LHCN-M2 (cell line): Measurements from ENCODE around the gene SCPEP1. TPM values are rescaled to one million over a fixed set of nuclear protein-coding genes. Genes with fewer than 3 reads are reported as not detected.
A peak's percentile ranks its signal among the peaks of the same experiment; 100 is the strongest.

Experiments used
- DNase-seq: peaks from one replicate; pipeline ENCODE4 v3.0.0-alpha.2; 2012; ENCODE audit warnings: low read depth
- total RNA-seq: library from RNA; depleted of rRNA; stranded (reverse); fragments of >200 nt; gene quantifications from 2 replicates; pipeline ENCODE4 v1.2.3, GENCODE V29; 2014; rRNA removed

SCPEP1 gene
- total RNA-seq, 1 experiment from 2014 or later = 61.3 TPM

DNA sequence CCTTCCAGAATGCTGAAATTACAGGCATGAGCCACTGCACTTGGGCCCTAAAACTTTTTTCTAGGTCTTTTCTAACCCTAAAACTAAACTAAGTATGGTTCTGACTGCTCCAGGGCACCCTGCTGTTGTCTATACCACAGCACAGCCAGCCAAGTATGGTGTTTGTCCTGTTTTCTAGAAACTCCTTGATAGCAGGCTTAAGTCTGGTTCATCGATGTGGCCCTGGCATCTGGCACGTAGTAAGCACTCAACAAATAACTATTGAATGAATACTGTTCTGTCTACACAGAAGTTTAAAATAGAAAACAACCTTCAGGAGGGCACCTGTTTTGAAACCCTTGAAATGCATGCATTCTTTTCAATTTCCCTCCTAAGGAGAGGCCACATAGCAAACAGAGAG, 62.6 kb downstream of the SCPEP1 start:
- no peak for DNase-seq

DNA sequence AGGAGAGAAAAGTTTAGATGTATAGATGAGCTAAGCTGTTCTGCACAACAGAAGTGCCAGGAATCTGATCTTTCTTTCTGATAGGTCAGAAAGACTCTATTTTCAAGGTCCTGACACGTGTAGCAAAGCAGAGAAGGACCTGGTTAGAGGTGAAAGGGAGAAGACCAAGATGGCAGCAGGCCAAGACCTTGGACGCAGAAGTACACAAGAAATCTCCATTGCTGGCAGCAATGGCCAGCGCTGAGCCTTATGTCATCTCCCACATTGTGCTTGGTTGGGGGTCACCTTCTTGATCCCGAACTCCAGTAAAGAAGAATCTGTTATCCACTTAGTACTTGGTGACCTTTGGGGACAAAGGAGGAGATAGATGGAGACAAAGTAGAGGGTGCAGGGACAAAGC, 65.3 kb downstream of the SCPEP1 start:
- DNase-seq = no peak

DNA sequence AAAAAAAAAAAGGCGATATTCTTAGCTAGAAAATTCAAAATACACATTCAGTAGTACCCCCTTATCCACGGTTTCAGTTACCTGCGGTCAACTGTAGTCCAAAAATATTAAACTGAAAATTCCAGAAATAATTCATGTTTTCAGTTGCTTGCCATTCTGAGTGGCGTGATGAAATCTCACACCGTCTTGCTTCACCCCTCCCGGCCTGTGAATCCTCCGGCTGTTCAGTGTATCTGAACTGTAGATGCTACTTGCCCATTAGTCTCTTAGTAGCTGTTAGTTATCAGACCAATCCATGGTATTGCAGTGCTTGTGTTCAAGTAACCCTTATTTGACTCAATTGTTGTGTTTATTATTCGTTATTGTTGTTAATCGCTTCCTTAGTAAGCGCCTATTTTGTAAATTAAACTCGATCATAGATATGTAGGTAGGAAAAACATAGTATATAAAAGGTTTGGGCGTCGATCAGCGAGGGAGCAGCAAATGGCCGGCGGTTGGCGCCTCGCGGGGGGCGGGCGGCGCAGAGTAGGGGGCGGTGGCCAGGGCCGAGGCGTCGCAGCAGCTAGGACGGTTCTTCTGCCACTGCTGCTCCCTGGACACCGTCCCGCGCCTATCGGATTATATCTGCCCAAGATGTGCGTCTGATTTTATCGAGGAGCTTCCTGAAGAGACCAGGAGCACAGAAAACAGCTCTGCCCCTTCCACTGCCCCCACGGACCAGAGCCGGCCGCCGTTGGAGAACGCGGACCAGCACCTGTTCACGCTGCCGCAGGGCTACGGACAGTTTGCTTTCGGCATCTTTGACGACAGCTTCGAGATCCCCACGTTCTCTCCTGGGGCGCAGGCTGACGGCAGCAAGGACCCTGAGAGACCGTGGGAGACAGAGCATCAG, 67.3 kb downstream of the SCPEP1 start:
- no peak for DNase-seq

DNA sequence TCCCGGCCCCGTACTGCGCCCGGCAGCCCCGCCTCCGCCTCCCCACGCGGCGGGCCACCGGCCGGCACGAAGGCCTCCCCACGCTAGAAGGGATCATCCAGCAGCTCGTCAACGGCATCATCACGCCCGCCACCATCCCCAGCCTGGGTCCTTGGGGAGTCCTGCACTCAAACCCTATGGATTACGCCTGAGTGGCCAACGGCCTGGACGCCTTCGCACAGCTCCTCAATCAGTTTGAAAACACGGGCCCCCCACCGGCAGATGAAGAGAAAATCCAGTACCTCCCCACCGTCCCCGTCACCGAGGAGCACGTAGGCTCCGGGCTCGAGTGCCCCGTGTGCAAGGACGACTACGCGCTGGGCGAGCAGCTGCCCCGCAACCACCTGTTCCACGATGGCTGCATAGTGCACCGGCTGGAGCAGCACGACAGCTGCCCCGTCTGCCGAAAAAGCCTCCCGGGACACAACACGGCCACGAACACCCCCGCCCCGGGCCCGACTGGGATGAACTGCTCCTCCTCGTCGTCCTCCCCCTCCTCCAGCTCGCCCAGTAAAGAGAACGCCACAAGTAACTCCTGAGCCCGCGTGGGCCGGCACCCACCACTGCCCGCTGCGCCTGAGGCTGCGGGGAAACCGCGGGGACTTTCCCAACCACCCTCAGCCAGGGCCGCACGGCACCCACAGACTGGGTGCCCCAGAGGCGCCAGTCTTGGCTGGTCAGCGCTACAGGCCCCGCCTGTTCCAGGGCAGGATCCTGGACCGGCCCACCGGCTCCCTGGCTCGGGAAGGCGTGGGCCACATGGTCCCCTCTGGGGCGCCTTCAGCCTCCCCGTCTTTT, 68.2 kb downstream of the SCPEP1 start:
- DNase-seq = peak; percentile 50

DNA sequence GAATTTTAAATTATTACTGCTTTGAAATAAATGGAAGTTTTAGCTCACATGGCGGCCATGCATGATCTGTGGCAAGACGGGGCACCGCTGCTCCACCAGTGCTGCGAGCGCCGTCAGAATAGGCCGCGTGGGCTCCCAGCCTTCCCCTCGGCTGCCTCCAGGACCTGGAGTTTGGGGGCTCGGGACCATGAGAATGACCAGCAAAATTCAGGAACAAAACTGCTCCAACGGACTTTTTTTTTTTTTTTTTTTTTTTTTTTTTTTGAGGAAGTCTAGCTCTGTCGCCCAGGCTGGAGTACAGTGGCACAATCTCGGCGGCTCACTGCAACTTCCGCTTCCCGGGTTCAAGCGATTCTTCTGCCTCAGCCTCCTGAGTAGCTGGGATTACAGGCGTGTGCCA, 68.8 kb downstream of the SCPEP1 start:
- DNase-seq = no peak

DNA sequence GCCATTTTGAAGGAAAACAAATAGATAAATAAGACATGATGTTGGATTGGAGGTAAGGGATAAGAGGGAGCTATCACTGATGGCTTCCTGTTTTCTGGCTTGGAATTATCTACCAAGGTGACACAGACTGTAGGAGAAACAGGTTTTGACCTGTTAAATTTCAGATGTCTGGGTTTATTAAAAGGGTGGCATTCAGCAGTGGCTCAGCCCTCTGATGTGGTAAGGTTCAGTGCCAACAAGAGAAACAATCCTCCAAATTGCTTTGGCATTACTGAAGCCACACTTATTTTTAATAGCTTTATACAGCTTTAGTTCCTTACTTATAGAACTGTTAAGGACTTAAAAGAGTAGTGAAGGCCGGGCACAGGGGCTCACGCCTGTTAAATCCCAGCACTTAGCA, 70.2 kb downstream of the SCPEP1 start:
- no peak for DNase-seq

DNA sequence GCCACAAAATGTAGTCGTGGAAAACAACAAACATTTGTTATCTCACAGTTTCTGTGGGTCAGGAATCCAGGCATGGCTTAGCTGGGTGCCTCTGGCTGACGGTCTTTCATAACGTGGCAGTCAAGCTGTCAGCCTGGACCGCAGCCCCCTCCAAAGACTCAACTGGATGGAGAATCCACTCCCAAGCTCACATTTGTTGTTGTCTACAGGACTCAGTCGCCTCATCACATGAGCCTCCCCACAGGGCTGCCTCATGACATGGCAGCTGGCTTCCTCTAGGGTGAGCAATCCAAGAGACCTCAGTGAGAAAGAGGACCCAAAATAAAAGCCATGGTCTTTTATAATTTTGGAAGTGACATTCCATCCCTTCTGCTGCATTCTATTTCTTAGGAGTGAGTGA, 72.4 kb downstream of the SCPEP1 start:
- DNase-seq = no peak

DNA sequence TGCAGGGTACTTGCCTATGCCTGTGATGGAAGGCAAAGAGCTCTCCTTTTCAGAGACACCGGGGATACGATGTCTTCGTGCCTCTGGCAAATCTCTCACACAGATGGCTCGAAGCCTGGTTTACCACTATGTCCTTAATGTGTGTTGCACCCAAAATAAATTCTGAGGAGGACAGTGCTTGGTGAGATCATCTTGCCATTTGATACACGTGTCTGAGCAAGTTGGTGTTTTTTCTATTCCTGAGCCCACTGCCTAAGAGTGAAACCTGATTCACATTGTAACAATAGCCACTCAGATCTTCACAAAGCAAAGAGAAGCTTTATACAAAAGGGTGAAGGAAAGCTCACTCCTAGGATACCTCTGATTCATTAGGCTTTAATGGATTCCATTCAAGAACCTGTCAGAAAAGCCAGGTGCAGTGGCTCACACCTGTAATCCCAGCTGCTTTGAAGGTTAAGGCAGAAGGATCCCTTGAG, 74.0 kb downstream of the SCPEP1 start:
- DNase-seq = peak; percentile 33

Other genes with a start within 250 kb of the SCPEP1 start
- gene C17orf67, start 144.2 kb upstream of the SCPEP1 start, total RNA-seq = 0.06 and 0.69 TPM in 2 replicates
- 2.6 and 3.2 TPM in 2 replicates for gene DGKE, start 144.0 kb upstream of the SCPEP1 start, total RNA-seq
- 17.1 and 22.8 TPM in 2 replicates for gene TRIM25, start 64.1 kb upstream of the SCPEP1 start, total RNA-seq
- 18.9 and 22.6 TPM in 2 replicates for gene COIL, start 17.1 kb upstream of the SCPEP1 start, total RNA-seq
- 16.6 and 18.7 TPM in 2 replicates for gene AKAP1, start 107.1 kb downstream of the SCPEP1 start, total RNA-seq